ENCODE results near the gene OR2M7.

- TF ChIP-seq, protein P1, sequence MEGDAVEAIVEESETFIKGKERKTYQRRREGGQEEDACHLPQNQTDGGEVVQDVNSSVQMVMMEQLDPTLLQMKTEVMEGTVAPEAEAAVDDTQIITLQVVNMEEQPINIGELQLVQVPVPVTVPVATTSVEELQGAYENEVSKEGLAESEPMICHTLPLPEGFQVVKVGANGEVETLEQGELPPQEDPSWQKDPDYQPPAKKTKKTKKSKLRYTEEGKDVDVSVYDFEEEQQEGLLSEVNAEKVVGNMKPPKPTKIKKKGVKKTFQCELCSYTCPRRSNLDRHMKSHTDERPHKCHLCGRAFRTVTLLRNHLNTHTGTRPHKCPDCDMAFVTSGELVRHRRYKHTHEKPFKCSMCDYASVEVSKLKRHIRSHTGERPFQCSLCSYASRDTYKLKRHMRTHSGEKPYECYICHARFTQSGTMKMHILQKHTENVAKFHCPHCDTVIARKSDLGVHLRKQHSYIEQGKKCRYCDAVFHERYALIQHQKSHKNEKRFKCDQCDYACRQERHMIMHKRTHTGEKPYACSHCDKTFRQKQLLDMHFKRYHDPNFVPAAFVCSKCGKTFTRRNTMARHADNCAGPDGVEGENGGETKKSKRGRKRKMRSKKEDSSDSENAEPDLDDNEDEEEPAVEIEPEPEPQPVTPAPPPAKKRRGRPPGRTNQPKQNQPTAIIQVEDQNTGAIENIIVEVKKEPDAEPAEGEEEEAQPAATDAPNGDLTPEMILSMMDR (IDR thresholded peaks at IDR 0.05), result no peak
- TF ChIP-seq POLR2A (IDR thresholded peaks at IDR 0.05), result no peak
Observed at GRCh38 chr1:248306103-248306502, 18.3 kb downstream of the OR2M7 start.
